NCI-H1930 (cell line): ENCODE measurements around the gene SULT1A1.
"Not testable (repeated sequence)": the region's sequence is repeated elsewhere in the genome, so short reads cannot be mapped to it uniquely, and the experiment has no call there.

Source experiments
- DNase-seq, 2 experiments: peaks; one replicate each; lab custom pipeline; 2025; lab: John Stamatoyannopoulos, UW

Gene SULT1A1

GRCh38 chr16:28591355-28591754, 18.5 kb downstream of the SULT1A1 start:
- no peak for DNase-seq

GRCh38 chr16:28590384-28591340, 19.2 kb downstream of the SULT1A1 start:
- DNase-seq, result no peak

GRCh38 chr16:28589930-28590329, 19.9 kb downstream of the SULT1A1 start:
- DNase-seq, result no peak

GRCh38 chr16:28589069-28589468, 20.8 kb downstream of the SULT1A1 start:
- no peak for DNase-seq

GRCh38 chr16:28587386-28587785, 22.5 kb downstream of the SULT1A1 start:
- DNase-seq, result no peak

GRCh38 chr16:28586466-28586865, 23.4 kb downstream of the SULT1A1 start:
- no peak for DNase-seq

- DNase-seq, result no peak
Measured at GRCh38 chr16:28585674-28586073, 24.2 kb downstream of the SULT1A1 start.

- DNase-seq, result no peak
Measured at GRCh38 chr16:28580726-28581315, 29.0 kb downstream of the SULT1A1 start.

- DNase-seq, result no peak
Measured at GRCh38 chr16:28575446-28576109, 34.3 kb downstream of the SULT1A1 start.

- no peak for DNase-seq
Measured at GRCh38 chr16:28574925-28575324, 34.9 kb downstream of the SULT1A1 start.

- no peak for DNase-seq
Measured at GRCh38 chr16:28573738-28574718, 35.8 kb downstream of the SULT1A1 start.

- no peak for DNase-seq
Measured at GRCh38 chr16:28572696-28573510, 36.9 kb downstream of the SULT1A1 start.

GRCh38 chr16:28569968-28570752, 39.7 kb downstream of the SULT1A1 start:
- no peak for DNase-seq

- DNase-seq, result no peak
Measured at GRCh38 chr16:28569021-28569420, 40.8 kb downstream of the SULT1A1 start.

- no peak for DNase-seq
Measured at GRCh38 chr16:28567292-28567691, 42.6 kb downstream of the SULT1A1 start.

GRCh38 chr16:28566233-28566925, 43.5 kb downstream of the SULT1A1 start:
- not testable (repeated sequence) for DNase-seq

GRCh38 chr16:28563218-28563617, 46.6 kb downstream of the SULT1A1 start:
- no peak for DNase-seq

GRCh38 chr16:28562199-28562598, 47.6 kb downstream of the SULT1A1 start:
- no peak for DNase-seq

GRCh38 chr16:28561557-28562187, 48.2 kb downstream of the SULT1A1 start:
- no peak for DNase-seq
